RWPE1 (cell line): ENCODE measurements around the gene PSMD2.
A peak's percentile ranks its signal among the peaks of the same experiment; 100 is the strongest.

Source experiments
- CTCF ChIA-PET: fragments of 350-600 bp; sonication (Branson Sonifier 250); formaldehyde crosslinking; extraction: SDS; loops from one replicate; lab custom pipeline; 2021; lab: Yijun Ruan, JAX
- POLR2A ChIA-PET: fragments of 400-600 bp; formaldehyde crosslinking; extraction: SDS; loops from one replicate; lab custom pipeline; 2020; ENCODE audit warnings: antibody characterized with exemption; ENCODE audit not compliant: low non-redundant PET; lab: Yijun Ruan, JAX
- DNase-seq: peaks from one replicate; pipeline ENCODE4 v3.0.0; 2012; ENCODE audit warnings: low spot score
- H3K27ac ChIP-seq: fragments of 450-650 bp; 2 replicates; pipeline ENCODE4 v1.5.1; 2017
- TF ChIP-seq, protein P1 (sequence below): fragments of 450-650 bp; conservative IDR thresholded peaks from 2 replicates; pipeline ENCODE4 v1.5.1; 2017; ENCODE audit warnings: low read depth, mild to moderate bottlenecking

PSMD2 gene

DNA sequence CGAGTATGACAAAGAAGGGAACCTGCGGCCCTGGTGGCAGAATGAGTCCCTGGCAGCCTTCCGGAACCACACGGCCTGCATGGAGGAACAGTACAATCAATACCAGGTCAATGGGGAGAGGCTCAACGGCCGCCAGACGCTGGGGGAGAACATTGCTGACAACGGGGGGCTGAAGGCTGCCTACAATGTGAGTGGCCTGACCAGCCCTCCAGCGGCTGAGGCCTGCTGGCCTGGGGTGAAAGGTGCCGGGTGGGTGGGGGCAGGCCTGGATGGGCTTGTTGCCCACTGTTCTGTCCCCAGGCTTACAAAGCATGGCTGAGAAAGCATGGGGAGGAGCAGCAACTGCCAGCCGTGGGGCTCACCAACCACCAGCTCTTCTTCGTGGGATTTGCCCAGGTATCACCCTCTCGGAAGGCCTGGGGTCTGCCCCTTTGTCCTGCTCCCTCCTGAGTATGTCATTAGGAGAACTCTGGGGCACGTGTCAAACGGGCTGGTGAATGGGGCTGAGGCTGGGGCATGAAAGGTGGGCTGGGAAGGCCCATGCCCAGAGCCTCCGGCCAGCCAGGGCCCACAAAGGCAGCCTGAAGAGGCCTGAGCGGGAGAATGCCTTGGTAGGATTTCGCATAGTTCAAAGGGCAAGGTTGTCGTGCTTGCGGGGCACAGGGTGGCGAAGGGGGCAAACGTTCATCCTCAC is 7.8 kb upstream of the PSMD2 start:
- ChIA-PET POLR2A (interaction anchor here (0.6 kb wide), 1 partner anchor 292 kb away, joined by 3 read pairs; no protein-coding TSS in a partner anchor), CTCF (no interaction called here)
- no peak for DNase-seq
- TF ChIP-seq, protein P1, sequence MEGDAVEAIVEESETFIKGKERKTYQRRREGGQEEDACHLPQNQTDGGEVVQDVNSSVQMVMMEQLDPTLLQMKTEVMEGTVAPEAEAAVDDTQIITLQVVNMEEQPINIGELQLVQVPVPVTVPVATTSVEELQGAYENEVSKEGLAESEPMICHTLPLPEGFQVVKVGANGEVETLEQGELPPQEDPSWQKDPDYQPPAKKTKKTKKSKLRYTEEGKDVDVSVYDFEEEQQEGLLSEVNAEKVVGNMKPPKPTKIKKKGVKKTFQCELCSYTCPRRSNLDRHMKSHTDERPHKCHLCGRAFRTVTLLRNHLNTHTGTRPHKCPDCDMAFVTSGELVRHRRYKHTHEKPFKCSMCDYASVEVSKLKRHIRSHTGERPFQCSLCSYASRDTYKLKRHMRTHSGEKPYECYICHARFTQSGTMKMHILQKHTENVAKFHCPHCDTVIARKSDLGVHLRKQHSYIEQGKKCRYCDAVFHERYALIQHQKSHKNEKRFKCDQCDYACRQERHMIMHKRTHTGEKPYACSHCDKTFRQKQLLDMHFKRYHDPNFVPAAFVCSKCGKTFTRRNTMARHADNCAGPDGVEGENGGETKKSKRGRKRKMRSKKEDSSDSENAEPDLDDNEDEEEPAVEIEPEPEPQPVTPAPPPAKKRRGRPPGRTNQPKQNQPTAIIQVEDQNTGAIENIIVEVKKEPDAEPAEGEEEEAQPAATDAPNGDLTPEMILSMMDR, result no peak
- H3K27ac ChIP-seq, result no peak overlapping the region

GRCh38 chr3:184291738-184292445 is 7.1 kb upstream of the PSMD2 start:
- POLR2A ChIA-PET, result interaction anchor here (0.6 kb wide), 1 partner anchor 291 kb away, joined by 3 read pairs; no protein-coding TSS in a partner anchor
- no peak overlapping the region for H3K27ac ChIP-seq
- TF ChIP-seq, protein P1, result no peak
- DNase-seq, result no peak
- CTCF ChIA-PET, result no interaction called here

DNA sequence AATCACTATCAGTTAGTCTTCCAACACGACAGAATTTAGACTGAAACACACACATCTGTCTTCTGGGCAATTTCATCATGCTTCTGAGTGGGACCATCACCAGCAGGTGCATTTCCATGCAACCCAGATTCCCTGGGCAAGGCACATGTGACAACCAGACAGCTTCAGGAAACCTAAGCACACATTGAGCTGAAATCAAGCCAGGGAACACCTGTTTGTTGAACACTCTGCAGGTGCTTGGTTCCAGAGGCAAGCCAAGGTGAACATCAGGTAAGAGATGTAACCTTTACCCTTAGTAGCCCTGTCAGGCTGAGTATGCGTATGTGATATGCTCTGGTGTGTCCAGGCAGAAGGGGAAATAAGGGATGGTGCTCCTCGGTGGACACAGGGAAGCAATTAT is 3.3 kb upstream of the PSMD2 start:
- H3K27ac ChIP-seq, result no peak overlapping the region
- DNase-seq, result no peak
- CTCF ChIA-PET, result interaction anchor here (1.7 kb wide), 1 partner anchor 46 kb away, joined by 3 read pairs; no protein-coding TSS in a partner anchor
- POLR2A ChIA-PET, result no interaction called here
- TF ChIP-seq, protein P1, result no peak

GRCh38 chr3:184296616-184297015 is 2.4 kb upstream of the PSMD2 start:
- ChIA-PET POLR2A (no interaction called here), CTCF (interaction anchor here (0.6 kb wide), 1 partner anchor 151 kb away, joined by 4 read pairs; no protein-coding TSS in a partner anchor)
- no peak overlapping the region for H3K27ac ChIP-seq
- TF ChIP-seq, protein P1, result no peak
- no peak for DNase-seq

GRCh38 chr3:184299488-184300377 is 692 bp downstream of the PSMD2 start:
- DNase-seq, result no peak
- POLR2A ChIA-PET, result interaction anchor here (0.7 kb wide), 1 partner anchor 46 kb away, joined by 4 read pairs; no protein-coding TSS in a partner anchor
- peak overlapping the region; percentile 80 for H3K27ac ChIP-seq
- TF ChIP-seq, protein P1, result no peak
- CTCF ChIA-PET, result interaction anchor here (0.6 kb wide), 1 partner anchor 530 kb away, joined by 3 read pairs; no protein-coding TSS in a partner anchor

- CTCF ChIA-PET, result no interaction called here
- H3K27ac ChIP-seq, result no peak overlapping the region
- TF ChIP-seq, protein P1, result no peak
- peak; percentile 64 for DNase-seq
- POLR2A ChIA-PET, result no interaction called here
These were observed 1.3 kb downstream of the PSMD2 start for GRCh38 chr3:184300378-184300720.
